ENCODE results near the gene PPP5C.

- TF ChIP-seq CTCF (IDR thresholded peaks at IDR 0.05; ENCODE audit: insufficient read depth, low read depth, low read length) (no peak), EZH2 (IDR thresholded peaks at IDR 0.05; ENCODE audit: insufficient read depth, low read length) (no peak)
These were observed 79.2 kb downstream of the PPP5C start for GRCh38 chr19:46426035-46426505.
